Stimulated activated CD8-positive, alpha-beta memory T cell treated with anti-CD3 and anti-CD28 coated beads, Interleukin-12 subunit alpha, Interleukin-12 subunit beta, amount 100 ng/mL, for 1 hour (primary cell): ENCODE measurements around the gene SPON2.

Experiments used
- DNase-seq: peaks from one replicate; pipeline ENCODE4 v3.0.0-alpha.2; 2020; ENCODE audit warnings: low read depth

Gene SPON2

DNA sequence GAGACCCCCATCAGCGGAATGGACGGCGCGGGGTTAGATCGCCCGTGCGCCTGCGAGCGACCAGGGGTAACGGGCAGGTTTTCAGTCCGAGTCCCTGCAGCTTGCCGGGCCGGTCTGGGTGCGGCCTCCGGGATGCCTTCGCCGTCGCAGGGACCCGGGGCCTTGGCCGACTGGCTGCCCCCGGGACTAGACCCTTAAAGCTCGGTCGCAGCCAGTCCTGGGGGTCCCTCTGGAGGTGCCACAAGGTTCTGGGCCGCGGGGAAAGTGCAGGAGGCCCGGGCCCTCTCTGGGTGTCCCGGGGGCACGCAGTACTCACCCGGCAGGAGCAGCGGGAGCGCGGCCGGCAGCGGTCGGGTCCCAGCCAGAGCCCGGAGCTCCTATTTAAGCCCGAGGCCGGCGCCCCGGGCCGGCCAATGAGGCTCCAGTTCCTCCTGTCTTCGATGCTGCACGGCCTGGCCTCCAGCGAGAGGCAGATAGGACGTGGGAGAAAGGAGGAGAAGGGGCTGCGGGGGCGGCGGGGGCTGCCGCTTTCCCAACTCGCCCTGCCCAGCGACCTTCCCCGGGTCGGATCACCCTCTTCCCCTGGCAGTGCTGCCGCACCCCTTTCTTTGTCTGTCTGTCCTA, at the start of gene SPON2:
SPON2 (minus strand) TSS at position 356 of the 624 bp plus-strand sequence.
- no peak for DNase-seq

DNA sequence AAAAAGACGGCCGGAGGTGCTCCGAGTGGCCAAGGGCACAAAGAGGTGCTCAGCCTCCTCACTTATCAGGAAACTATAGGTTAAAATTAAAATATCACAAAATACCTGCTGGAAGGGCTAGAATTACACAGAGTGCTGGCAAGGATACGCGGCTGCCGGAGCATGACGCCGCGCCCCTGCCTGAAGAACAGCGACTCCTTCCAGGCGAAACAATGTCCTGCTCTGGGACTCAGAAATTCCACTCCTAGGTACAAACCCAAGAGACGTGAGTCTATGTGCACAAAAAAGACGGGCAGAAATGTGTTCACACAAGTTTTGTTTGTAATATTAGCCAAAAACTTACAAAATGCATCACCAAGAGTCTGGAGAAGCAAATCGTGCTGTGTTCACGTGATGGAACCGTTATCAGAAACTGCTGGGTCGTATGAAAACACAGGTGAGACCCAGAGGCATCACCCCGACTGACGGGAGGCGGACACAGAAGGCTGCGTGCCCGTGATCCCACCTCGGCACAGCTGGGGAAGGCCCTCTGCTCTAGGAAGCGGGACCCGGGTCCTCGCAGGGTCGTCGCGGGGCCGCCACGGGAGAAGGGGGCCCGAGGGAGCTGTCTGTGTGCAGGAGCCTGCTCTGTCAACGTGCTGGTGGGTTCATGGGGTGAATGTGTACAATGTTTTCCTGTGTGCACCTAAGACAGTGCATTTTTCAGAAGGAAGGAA, 48.9 kb upstream of the SPON2 start:
- DNase-seq: no peak

DNA sequence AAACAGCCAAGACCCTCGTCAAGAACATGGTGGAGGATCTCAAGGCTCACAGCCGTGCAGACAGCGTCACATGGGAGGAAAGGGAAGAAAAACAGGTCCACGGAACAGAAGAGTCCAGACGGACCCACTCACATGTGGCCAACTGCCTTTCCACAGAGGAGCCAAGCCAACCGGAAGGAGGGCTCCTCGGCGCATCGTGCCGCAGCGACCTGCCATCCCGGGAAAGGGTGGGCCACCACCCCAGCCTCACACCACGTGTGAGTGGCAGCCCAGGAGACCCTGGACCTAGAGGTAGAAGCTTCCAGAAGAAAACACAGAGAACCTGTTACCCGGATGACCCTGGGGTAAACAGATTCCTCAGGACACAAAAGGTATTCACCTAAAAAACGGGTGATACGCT, 48.2 kb upstream of the SPON2 start:
- DNase-seq: no peak

DNA sequence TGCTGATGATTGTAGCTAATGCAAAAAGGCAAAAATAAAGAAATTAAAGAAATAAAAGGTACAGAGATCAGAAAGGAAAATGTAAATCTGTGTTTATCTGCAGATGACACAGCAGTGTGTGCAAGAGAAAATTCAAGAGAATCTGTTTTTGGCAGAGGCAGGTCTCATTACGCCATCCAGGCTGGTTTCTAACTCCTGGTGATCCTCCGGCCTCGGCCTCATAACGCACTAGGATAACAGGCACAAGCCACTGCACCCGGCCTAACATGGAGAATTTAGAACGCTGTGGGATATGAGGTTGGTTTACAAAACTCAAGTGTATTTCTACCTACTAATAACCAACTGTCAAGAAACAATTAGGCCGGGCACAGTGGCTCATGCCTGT, 47.2 kb upstream of the SPON2 start:
- DNase-seq: no peak

DNA sequence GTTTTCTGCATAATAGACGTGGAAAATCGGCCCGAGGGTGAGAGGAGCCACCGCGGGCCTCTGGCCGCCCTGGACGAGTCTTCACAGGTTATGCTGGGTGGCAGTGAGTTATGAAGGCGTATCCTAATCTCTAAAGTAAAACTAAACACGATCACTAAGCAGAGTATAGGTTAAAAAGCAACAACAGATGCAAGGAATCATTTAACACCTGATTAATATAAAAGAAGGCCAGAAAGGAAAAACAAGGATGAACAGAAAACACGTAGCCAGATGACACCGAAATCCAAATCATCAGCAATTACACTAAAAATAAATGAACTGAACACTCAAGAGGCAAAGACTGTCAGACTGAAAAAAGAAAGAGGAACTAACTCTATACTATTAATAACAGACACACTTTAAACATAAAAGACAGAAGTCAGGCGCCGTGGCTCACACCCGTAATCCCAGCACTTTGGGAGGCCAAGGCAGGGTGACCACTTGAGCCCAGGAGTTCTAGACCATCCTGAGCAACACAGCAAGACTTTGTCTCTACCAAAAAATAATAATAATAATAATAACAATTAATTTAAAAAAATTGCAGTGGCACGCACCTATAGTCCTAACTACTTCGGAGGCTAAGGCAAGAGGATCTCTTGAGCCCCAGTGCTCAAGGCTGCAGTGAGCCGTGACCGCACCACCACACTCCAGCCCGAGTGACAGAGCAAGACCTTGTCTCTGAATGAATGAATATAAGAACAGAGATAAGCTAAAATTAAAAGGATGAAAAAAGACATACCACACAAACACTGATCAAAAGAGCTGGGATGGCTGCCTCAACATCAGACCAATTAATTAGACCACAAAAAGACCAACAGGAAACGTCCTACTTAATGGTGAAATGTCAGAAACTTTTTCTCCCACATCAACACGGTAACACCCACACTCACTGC, 46.5 kb upstream of the SPON2 start:
- no peak for DNase-seq

DNA sequence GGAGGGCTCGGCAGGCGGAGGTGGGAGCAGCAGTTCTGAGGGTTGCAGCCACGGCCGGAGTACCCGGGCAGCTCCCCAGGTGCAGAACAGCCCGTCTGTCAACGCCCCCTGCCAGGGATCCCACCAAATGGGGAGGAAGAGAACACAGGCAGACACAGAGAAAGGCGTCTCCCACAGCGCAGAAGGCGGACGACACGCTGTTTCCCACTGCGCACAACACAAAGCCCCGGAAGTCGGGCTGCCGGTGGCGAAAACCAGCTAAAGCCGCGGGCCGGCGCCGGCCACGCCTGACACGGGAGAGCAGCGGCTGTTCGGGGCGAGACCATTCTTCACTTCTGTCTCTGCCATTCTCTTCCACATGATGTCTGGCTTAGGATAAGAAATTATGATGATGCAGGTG, 45.0 kb upstream of the SPON2 start:
- DNase-seq: no peak

DNA sequence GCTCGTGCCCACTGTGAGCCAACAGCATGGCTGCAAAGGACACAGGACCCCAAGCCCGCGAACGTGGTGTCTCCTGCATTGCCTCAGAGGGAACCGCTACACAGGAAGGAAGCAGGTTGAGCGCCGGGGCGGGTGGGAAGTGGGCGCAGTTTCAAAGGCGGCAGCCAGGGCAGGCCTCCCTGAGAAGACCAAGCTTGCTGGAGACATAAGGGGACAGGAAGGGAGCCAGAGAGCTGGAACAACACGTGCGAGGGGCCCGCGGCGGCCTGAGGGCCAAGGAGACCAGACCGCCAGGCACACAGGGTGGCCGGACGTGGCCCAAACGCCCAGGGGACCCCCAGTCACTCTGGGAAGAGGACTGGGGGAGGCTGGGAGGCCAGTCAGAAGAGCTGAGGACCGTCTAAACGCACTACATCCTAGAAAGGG, 44.5 kb upstream of the SPON2 start:
- peak; percentile 35 for DNase-seq

DNA sequence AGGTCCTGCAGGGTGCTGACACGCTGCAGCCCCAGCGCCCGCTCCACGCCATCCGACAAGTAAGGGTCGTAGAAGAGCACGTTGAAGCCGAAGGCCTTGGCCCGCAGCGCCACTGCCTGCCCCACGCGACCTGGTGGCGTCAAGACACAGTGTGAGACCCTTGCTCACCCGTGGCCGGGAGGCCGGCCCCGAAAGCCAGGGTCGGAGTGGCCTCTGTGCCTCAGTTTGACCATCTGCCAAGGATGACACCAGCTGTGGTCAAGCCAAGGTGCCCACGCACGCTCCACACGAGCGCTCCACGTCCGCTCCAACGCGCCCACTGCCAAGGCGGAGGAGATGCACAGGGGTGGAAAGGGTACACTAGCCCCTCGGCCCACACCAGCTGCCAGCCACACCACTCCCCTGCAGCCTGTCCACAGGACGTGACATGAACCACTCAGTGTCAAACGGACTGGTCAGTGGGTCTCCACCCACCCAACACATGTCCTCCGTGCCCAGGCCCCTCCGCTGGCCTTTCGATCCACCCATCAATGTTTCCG, 43.8 kb upstream of the SPON2 start:
- no peak for DNase-seq

DNA sequence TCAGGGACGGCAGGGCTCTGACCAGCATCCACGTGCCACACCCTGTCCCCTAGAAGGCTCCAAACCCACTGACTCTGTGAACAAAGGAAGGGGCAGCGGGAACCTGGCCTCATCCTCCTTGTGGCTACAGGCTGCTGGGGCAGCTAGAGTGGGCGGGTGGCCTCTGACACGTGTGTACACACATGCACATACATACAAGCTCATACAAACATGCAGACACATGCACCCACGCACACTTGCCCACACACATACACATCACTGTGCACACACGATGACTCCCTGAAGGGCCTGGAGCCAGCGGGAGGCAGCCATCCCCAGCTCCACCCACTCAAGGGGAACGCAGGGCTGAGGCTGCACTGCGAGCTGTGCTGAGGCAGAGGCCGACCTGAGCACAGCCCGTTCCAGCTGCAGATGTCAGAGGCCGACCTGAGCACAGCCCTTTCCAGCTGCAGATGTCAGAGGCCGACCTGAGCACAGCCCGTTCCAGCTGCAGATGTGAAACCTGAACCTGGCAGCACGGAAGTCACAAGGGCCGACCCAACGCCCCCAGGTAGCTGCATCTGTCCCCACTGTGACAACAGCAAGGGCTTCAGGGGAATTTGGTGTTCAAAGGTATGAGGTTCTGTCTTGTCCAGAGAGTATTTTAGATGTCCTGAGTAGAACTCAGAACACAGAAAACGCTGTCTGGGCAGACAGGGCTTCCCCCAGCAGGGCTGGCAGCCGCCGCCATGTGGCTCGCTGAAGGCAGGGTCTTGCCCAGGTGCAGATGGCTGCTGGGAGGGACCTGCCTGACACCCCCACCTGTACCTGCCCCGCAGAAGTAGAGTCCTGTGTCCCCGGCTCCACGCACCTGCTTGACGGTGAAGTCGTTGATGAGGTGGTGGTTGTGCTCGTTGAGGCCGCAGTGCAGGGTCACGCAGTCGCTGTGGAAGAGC, 43.0 kb upstream of the SPON2 start:
- no peak for DNase-seq

DNA sequence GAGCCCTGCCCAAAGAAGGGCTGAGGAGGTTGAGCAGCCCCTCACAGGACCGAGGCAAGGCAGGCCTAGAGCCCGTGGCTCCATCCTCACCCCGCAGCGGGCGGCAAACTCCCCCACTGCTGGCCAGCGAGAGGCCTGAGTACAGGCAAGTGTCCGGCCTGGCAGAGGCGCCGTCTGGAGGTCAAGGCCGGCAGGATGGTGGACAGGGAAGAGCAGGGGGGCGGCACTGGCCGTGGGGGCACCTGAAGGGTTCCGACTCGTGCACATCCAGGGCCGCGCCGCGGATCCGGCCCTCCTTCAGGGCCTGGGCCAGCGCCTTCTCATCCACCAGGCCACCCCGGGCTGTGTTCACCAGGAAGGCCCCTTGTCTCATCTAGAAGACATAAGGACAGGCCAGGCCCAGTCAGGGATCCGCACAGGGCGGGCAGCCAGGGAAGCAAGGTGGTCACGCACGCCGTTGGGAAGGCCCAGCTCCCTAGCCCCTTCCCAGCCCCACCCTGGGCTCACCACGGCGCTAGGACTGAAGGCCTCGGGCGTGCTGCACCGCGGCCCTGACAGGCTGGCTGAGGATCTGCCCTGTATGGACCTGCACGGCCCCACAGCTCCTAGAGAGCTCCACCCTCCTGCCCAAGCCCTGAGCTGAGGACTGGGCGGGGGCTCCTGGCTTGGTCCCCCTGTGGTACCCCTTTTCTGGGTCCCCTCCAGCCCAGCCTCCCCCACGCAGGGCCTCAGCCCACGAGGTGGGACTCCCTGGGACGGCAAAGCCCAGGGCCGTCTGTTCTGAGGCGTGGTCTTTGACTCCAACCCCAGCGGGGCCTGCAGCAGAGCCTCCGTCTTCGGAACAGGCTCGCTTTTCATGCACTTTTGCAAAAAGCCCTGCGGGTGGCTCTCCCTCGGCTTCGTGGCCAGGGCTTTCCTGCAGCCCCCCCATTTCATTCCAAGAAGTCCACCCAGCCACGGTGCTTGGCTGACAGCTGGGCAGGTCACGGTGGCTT, 42.0 kb upstream of the SPON2 start:
- DNase-seq: no peak

DNA sequence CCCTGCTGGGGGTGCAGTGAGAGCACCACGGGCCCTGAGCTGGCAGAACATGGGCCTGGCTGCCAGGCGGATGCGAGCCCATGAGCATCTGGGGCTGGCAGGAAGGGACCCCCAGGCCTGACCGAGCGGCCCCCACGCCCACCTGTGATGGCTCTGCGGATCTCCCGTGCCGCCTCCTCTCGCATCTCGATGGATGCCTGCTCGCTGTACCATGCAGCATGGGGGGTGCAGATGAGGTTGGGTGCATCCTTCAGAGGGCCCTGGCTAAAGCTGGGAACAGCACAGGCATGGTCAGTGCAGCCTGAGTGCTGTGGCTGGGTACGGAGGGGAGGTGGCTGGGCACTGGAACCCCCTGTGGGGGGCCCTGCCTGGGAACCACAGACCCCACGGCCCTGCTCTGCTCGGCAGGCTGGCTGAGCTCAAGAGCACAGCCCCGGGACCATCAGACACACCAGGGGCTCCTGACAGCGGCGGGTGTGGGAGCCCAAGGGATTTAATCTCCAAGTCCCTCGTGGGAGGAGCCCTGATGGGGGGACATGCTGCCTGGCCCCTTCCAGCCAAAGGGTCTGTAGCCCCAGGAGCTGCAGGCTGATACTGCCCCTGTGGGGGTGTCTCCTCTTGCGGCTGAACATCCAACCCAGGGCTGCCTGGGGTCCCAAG, 41.1 kb upstream of the SPON2 start:
- no peak for DNase-seq

DNA sequence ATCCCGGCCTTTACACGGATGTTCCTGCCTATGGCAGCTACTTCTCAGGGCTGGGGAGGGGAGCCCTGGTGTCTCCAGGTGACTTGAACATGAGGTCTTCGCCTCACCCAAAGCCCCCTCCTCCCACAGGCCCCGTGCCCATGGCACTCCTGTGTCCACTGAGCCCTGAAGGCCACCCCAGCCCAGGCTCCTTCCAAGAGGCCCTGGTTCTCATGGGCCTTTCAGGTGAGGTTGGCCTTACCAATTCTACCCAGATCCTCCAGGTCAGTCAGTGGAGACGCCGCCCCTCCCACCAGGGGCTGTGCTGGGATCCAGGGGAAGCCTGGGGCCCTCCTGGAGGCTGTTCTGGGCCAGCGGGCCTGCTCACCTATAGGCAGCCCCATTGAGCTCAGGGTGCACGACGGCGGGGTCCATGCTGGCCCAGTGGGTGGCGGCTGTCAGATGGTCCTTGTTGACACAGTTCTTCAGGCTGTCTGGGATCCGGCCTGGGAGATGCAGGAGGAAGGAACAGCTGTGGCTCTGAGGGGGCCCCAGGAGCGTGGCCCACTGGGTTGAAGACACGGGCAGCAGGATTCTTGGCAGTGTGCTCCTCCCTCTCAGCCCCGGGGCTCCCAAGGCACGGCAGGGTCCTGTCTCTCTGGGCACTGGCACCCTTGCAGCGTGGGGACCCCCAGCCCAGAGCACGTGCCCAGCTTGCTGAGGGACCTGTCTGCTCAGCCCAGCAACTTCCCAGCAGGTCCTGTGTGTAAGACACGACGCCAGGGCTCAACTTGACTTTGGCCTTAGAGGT, 40.4 kb upstream of the SPON2 start:
- DNase-seq: no peak

DNA sequence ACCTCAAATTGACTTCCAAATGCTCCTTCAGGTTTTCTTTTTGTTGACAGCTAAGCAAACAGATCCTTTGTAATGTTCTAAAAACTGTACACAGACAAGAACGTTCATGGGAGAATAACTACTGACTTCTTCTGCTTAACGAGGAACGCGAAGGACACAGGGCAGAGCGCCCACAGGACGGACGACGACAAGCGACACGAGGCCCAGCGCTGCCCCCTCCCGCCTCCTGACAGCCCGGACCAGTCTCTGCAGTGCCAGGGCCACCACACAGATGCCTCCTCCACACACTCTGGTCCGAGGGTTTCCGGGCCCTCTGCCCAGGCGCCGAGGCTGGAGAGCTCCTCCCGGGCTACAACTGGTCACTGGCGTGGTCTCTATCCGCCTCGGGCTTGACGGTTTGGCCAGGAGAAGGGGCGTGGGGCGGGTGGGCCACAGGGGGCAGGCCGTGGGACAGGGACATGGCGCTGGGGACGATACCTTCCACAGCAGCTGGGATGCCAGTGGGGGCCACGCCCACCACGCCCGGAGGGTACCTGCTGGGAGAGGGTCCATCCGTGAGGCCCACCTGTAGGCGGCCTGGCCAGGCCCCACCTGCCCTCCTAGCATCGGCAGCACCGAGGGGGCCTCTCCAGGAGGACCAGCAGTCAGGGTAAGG, 39.6 kb upstream of the SPON2 start:
- DNase-seq: no peak

DNA sequence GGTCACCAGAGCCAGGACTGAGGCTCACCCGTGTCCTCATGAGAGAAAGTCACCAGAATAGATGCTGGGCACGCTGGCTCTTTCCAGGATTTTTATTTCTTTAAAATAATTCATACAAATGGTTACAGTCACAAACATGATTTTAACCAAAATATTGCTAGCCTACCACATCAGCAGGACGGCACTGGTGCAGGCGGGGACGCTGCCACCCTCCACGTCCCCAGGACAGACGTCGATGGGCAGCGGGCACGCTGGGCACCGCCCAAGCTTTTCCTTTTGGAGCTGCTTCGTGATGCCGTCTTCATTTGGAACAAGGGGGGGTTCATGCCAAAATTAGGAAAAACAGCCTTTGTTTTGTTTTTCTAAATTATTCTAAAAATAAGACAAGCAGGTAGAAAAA, 39.0 kb upstream of the SPON2 start:
- no peak for DNase-seq

DNA sequence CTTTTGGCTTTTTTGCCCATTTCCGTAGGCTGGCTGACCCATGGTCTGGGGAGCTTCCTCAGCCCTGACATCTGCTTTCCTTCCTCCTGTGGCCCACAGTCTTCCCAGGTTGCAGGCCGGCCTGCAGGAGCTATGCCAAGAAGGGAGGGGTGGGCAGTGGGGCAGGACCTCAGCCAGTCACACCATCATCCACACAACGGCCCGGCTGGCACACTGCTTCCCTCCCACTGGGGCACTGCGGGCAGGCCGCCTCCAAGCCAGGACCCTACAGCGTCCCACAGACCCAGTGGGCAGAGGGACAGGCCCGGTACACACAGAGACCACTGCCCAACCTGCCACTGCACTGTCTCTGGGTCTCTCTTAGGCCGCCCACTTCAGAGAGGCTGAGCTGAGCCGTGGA, 38.6 kb upstream of the SPON2 start:
- DNase-seq: no peak

DNA sequence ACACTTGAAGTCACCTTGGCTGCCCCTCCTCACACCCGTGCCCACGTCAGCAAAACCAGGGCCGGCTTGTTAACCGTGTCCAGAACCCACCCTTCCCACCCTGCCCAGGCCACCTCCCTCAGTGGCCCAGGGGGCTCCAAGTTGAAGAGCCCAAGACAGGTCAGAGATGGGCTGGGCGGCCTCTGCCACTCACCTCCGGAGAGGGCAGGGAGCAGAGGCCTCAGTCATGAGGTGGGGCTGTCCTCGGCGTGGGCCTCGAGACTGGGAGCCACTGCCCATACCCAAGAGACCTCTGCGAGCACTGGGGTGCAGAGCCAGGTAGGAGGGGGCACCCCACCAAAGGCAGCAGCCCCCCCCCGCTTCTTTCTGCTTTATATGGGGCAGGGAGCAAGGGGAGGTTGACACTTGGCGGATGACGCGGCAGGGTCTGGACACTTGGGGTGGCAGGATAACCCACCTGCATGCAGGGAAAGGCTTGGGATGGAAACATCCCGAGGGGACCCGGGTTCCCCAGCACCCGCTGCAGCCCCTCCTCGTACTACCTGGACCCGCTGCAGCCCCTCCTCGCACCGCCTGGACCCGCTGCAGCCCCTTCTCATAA, 38.0 kb upstream of the SPON2 start:
- no peak for DNase-seq

DNA sequence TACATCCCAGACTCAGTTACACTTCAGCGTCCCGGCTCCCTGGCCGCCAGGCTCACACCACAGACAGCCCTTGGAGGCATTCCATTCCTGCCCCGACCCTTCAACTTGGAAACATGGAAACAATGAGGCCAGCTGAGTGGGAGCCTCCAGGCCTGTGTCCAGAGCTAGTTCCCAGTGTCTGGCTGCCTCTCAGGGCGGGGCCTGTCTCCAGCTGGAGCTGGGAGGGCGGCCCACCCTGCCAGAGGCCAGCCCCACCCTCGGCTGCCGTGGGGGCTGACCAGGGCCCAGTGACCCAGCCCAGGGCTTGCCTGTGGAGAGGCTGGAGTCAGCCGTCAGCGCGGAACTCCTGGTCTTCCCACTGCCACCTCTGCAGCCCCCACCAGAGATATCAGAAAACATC, 37.4 kb upstream of the SPON2 start:
- DNase-seq: no peak
